Psoas muscle (tissue), 8 donors: ENCODE results near the gene CENPU. TPM values are rescaled to one million over a fixed set of nuclear protein-coding genes. Genes with fewer than 3 reads are reported as not detected.

ENCODE experiments used
- ATAC-seq, 4 donors: fragments of 200-7000 bp; cut with Tn5 transposase; one replicate each; pipeline ENCODE4 v1.9.1; 2020; ENCODE audit warnings: moderate library complexity in 3 of 4, mild to moderate bottlenecking in 2 of 4
- DNase-seq, 2 donors: peaks; one replicate each; pipeline ENCODE4 v3.0.0-alpha.2; 2020
- H3K27ac ChIP-seq: fragments of 200-600 bp; one replicate; pipeline ENCODE4 v1.8.0; 2022
- H3K27me3 ChIP-seq, 3 donors: fragments of 200-600 bp in 1 of 3; one replicate each; pipeline versions ENCODE4 v1.6.1 to v1.8.0; 2013 to 2022; ENCODE audit warnings: low read length in 2 of 3, mild to moderate bottlenecking in 2 of 3, moderate library complexity in 1 of 3; ENCODE audit not compliant: insufficient read depth in 3 of 3
- H3K36me3 ChIP-seq, 2 donors: fragments of 200-600 bp in 1 of 2; one replicate each; pipeline versions ENCODE4 v1.6.1 to v1.8.0; 2013 to 2022; ENCODE audit warnings: low read depth in 1 of 2, mild to moderate bottlenecking in 1 of 2, moderate library complexity in 1 of 2; ENCODE audit not compliant: insufficient read depth in 1 of 2
- H3K4me1 ChIP-seq: fragments of 200-600 bp; one replicate; pipeline ENCODE4 v1.8.0; 2022
- H3K4me3 ChIP-seq: fragments of 200-600 bp; one replicate; pipeline ENCODE4 v1.8.0; 2022; ENCODE audit warnings: mild to moderate bottlenecking
- H3K9me3 ChIP-seq: fragments of 200-600 bp; one replicate; pipeline ENCODE4 v1.8.0; 2022
- WGBS, 3 donors: extraction: QIAGEN DNeasy Blood & Tissue Kit; methylation state at CpG; one replicate each; pipeline versions ENCODE4 v1.1.6 to v1.1.7; 2013; 5-methylcytosine and 5-hydroxymethylcytosine counted together
- intact Hi-C, 2 donors: fragments of 100-400 bp; cut with DNase I; formaldehyde crosslinking; loops; one replicate each; pipeline versions ENCODE4 v1.11.0 to v1.14.2; 2022
- polyA plus RNA-seq, 3 donors: library from polyadenylated mRNA; stranded (reverse); fragments of 200-250 nt; gene quantifications; one replicate each; pipeline ENCODE4 v1.2.3, GENCODE V29; 2013
- total RNA-seq, 4 donors: library from RNA; stranded (reverse); fragmentation: NEBNext Ultra II Directional in 2 of 4; extraction: Animal tissue kit (Norgen Biotek cat#: 25700) in 2 of 4; gene quantifications; one replicate each; pipeline versions ENCODE4 v1.2.1 to v1.2.4, GENCODE V29; 2021 to 2023
- TF ChIP-seq, protein P1 (sequence below): fragments of 200-600 bp; IDR thresholded peaks from one replicate; pipeline ENCODE4 v1.8.0; 2022; ENCODE audit warnings: antibody characterized with exemption
- donor health status: healthy with polysubstance abuse.
- donor health status: DM: no; HTN: no; CAD: no; lungs with moderate emphysema.
- donor health status: Bipolar disorder and iron deficiency.
- donor health status: healthy.
- donor health status: DM: yes; HTN: yes; CAD: no.
- donor health status: DM: no; HTN: no; CAD: no.
- donor health status: DM: no; HTN: no; CAD: no.
- donor health status: DM: yes; HTN: yes; CAD: no.

Gene CENPU
- total and polyA plus RNA-seq, 7 donors = 0.63 to 2.0 (median 1.1) TPM

DNA sequence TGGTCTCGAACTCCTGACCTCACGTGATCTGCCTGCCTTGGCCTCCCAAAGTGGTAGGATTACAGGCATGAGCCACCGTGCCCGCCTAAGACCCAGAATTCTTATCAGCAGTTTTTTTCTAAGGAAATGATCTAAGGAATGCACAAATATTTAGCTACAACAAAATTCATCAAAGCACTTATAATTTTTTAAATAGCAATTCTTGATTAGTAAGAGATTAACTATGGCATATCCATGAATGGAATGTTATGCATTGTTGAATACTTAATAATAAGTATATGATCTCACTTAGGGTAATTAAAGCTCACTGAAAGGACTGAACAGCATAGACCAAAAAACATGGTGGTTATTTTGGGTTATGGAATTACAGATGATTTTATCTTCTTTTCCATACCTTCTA, 18.4 kb downstream of the CENPU start:
- H3K36me3 ChIP-seq = no peaks in the 10 kb centered on the region
- ATAC-seq (no peak), DNase-seq (no peak)
- H3K27ac ChIP-seq = no peak overlapping the region
- H3K9me3 ChIP-seq = no peaks in the 10 kb centered on the region
- TF ChIP-seq, protein P1, sequence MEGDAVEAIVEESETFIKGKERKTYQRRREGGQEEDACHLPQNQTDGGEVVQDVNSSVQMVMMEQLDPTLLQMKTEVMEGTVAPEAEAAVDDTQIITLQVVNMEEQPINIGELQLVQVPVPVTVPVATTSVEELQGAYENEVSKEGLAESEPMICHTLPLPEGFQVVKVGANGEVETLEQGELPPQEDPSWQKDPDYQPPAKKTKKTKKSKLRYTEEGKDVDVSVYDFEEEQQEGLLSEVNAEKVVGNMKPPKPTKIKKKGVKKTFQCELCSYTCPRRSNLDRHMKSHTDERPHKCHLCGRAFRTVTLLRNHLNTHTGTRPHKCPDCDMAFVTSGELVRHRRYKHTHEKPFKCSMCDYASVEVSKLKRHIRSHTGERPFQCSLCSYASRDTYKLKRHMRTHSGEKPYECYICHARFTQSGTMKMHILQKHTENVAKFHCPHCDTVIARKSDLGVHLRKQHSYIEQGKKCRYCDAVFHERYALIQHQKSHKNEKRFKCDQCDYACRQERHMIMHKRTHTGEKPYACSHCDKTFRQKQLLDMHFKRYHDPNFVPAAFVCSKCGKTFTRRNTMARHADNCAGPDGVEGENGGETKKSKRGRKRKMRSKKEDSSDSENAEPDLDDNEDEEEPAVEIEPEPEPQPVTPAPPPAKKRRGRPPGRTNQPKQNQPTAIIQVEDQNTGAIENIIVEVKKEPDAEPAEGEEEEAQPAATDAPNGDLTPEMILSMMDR = no peak
- WGBS, 3 donors = 96 to 99% (median 97%) methylated on average over 4 of the region's 4 CpGs
- H3K4me3 ChIP-seq = no peak overlapping the region
- H3K4me1 ChIP-seq = no peaks in the 10 kb centered on the region
- intact Hi-C loops = no loop called here
- H3K27me3 ChIP-seq = no peaks in the 10 kb centered on the region

DNA sequence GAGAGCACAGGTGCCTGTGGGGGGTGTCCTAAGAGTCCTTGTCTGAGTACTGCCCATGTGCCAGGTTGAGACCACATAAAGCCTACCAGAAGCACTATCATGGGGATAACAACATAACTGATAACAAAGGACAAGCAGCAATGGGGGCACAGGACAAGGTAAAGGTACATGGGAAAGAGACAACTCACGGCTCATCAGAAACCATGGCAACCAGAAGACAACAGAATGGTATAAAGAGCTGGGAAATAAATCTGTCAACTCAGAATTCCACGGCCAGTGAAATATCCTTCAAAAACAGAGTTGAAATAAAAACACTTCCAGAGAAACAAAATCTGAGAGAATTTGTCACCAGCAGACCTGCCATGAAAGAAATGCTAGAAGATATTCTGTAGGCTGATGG, 20.0 kb downstream of the CENPU start:
- 39 to 98% (median 90%) methylated on average over 2 of the region's 2 CpGs for WGBS, 3 donors
- no peak for DNase-seq
- intact Hi-C loops = no loop called here
- TF ChIP-seq, protein P1 = no peak
- Histone ChIP-seq H3K27ac (no peak overlapping the region), H3K4me1 (no peaks in the 10 kb centered on the region), H3K36me3 (no peaks in the 10 kb centered on the region), H3K4me3 (no peak overlapping the region), H3K27me3 (no peaks in the 10 kb centered on the region), H3K9me3 (no peaks in the 10 kb centered on the region)
- ATAC-seq = no peak

GRCh38 chr4:184712322-184712721, 21.6 kb downstream of the CENPU start:
- no peaks in the 10 kb centered on the region for H3K36me3 ChIP-seq
- no peaks in the 10 kb centered on the region for H3K9me3 ChIP-seq
- no peak for DNase-seq
- TF ChIP-seq, protein P1 = no peak
- no peak overlapping the region for H3K4me3 ChIP-seq
- H3K27ac ChIP-seq = no peak overlapping the region
- intact Hi-C loops = no loop called here
- no peaks in the 10 kb centered on the region for H3K4me1 ChIP-seq
- H3K27me3 ChIP-seq = no peaks in the 10 kb centered on the region
- no peak for ATAC-seq

GRCh38 chr4:184706453-184706852, 27.4 kb downstream of the CENPU start:
- no peaks in the 10 kb centered on the region for H3K4me1 ChIP-seq
- ATAC-seq (no peak), DNase-seq (no peak)
- H3K9me3 ChIP-seq = no peaks in the 10 kb centered on the region
- H3K4me3 ChIP-seq = no peak overlapping the region
- H3K27me3 ChIP-seq = no peaks in the 10 kb centered on the region
- intact Hi-C loops = no loop called here
- H3K27ac ChIP-seq = no peak overlapping the region
- TF ChIP-seq, protein P1 = no peak
- 87 to 95% (median 94%) methylated on average over 1 of the region's 1 CpG for WGBS, 3 donors
- H3K36me3 ChIP-seq = no peaks in the 10 kb centered on the region

- no peak overlapping the region for H3K4me3 ChIP-seq
These were observed 28.2 kb downstream of the CENPU start for GRCh38 chr4:184705692-184706091.

More at GRCh38 chr4:184705692-184706091, 28.2 kb downstream of the CENPU start:
- no peaks in the 10 kb centered on the region for H3K9me3 ChIP-seq
- intact Hi-C loops = no loop called here
- WGBS, 3 donors = 57 to 79% (median 77%) methylated on average over 5 of the region's 5 CpGs
- DNase-seq (no peak), ATAC-seq (no peak)
- no peaks in the 10 kb centered on the region for H3K4me1 ChIP-seq
- TF ChIP-seq, protein P1 = no peak
- H3K27me3 ChIP-seq = no peaks in the 10 kb centered on the region
- no peaks in the 10 kb centered on the region for H3K36me3 ChIP-seq
- no peak overlapping the region for H3K27ac ChIP-seq
